Loucy (cell line): ENCODE results near the gene CCT3.

Experiments used
- H2AFZ ChIP-seq: fragments of 200-600 bp; sonication (generic); 2 replicates; pipeline ENCODE4 v1.6.0; 2016; ENCODE audit warnings: antibody characterized with exemption, mild to moderate bottlenecking, low read length, moderate library complexity
- H3F3A ChIP-seq: fragments of 200-600 bp; 2 replicates; pipeline ENCODE4 v1.6.0; 2016; ENCODE audit warnings: antibody characterized with exemption, low read depth, mild to moderate bottlenecking
- H3K27me3 ChIP-seq: fragments of 200-600 bp; sonication (generic); 2 replicates; pipeline ENCODE4 v1.6.1; 2014; ENCODE audit warnings: low read length, mild to moderate bottlenecking; ENCODE audit not compliant: insufficient read depth, poor library complexity, severe bottlenecking
- H3K36me3 ChIP-seq: fragments of 200-600 bp; sonication (generic); 2 replicates; pipeline ENCODE4 v1.6.1; 2016; ENCODE audit warnings: low read length; ENCODE audit not compliant: insufficient read depth
- H3K4me1 ChIP-seq: fragments of 200-600 bp; sonication (generic); 2 replicates; pipeline ENCODE4 v1.5.1; 2014; ENCODE audit warnings: low read length, mild to moderate bottlenecking; ENCODE audit not compliant: insufficient read depth, poor library complexity, severe bottlenecking
- H3K4me2 ChIP-seq: fragments of 200-600 bp; sonication (generic); 2 replicates; pipeline ENCODE4 v1.6.0; 2014; ENCODE audit warnings: antibody characterized with exemption, low read length, low read depth, mild to moderate bottlenecking; ENCODE audit not compliant: poor library complexity, severe bottlenecking
- H3K4me3 ChIP-seq: fragments of 200-600 bp; sonication (generic); 2 replicates; pipeline ENCODE4 v1.5.1; 2014; ENCODE audit warnings: low read length, mild to moderate bottlenecking, mixed read lengths; ENCODE audit not compliant: poor library complexity, severe bottlenecking
- H3K79me2 ChIP-seq: fragments of 200-600 bp; sonication (generic); 2 replicates; pipeline ENCODE4 v1.6.1; 2014; ENCODE audit warnings: low read length; ENCODE audit not compliant: insufficient read depth
- H3K9ac ChIP-seq: fragments of 200-600 bp; sonication (generic); 2 replicates; pipeline ENCODE4 v1.6.0; 2014; ENCODE audit warnings: mild to moderate bottlenecking, low read depth, low read length, moderate library complexity; ENCODE audit not compliant: poor library complexity, severe bottlenecking
- H3K9me2 ChIP-seq: fragments of 200-600 bp; sonication (generic); replicated peaks from 2 replicates; pipeline ENCODE4 v1.6.1; 2016; ENCODE audit warnings: low read depth, low read length, mixed read lengths
- H3K9me3 ChIP-seq: fragments of 200-600 bp; sonication (generic); 2 replicates; pipeline ENCODE4 v1.6.1; 2014; ENCODE audit warnings: mild to moderate bottlenecking, antibody characterized with exemption, low read length, low read depth; ENCODE audit not compliant: insufficient read depth
- H4K20me1 ChIP-seq: fragments of 200-600 bp; sonication (generic); 2 replicates; pipeline ENCODE4 v1.6.0; 2014; ENCODE audit warnings: antibody characterized with exemption, low read length, mild to moderate bottlenecking; ENCODE audit not compliant: insufficient read depth, poor library complexity, severe bottlenecking
- CTCF ChIP-seq: fragments of 200-600 bp; sonication (generic); conservative IDR thresholded peaks from 2 replicates; pipeline ENCODE4 v1.5.1; 2014; ENCODE audit warnings: mild to moderate bottlenecking, antibody characterized with exemption, low read length
- EZH2phosphoT487 ChIP-seq: fragments of 200-600 bp; IDR thresholded peaks from 2 replicates; pipeline ENCODE4 v1.6.1; 2018; ENCODE audit warnings: antibody characterized with exemption, mild to moderate bottlenecking, moderate library complexity, borderline replicate concordance

Gene CCT3

GRCh38 chr1:156342166-156342955 is 4.3 kb upstream of the CCT3 start:
- Histone ChIP-seq H3K36me3 (no peaks in the 10 kb centered on the region), H3K4me3 (no peak overlapping the region), H3K79me2 (peaks cover 7% of the 10 kb centered on the region), H3K4me2 (no peak overlapping the region), H4K20me1 (peaks cover 4% of the 10 kb centered on the region), H3K9me3 (no peaks in the 10 kb centered on the region), H3F3A (no peaks in the 10 kb centered on the region), H3K9ac (no peak overlapping the region), H3K27me3 (no peaks in the 10 kb centered on the region), H3K4me1 (no peaks in the 10 kb centered on the region), H2AFZ (no peak overlapping the region), H3K9me2 (no peaks in the 10 kb centered on the region)
- no peak for TF ChIP-seq EZH2phosphoT487
- no peak for TF ChIP-seq CTCF

- TF ChIP-seq CTCF = no peak
- TF ChIP-seq EZH2phosphoT487 = no peak
Observed at GRCh38 chr1:156337888-156338179, 258 bp downstream of the CCT3 start.

GRCh38 chr1:156337052-156337887 is 822 bp downstream of the CCT3 start:
- TF ChIP-seq EZH2phosphoT487 = no peak
- no peak for TF ChIP-seq CTCF
- Histone ChIP-seq H3K4me1 (peaks cover 24% of the 10 kb centered on the region), H3K27me3 (no peaks in the 10 kb centered on the region), H3F3A (no peaks in the 10 kb centered on the region), H4K20me1 (peaks cover 45% of the 10 kb centered on the region), H3K9me3 (no peaks in the 10 kb centered on the region), H3K36me3 (peaks cover 30% of the 10 kb centered on the region; the same call in 1 of the 2 replicates), H3K79me2 (peaks cover 53% of the 10 kb centered on the region), H3K4me3 (peak overlapping the region; percentile 96), H3K9ac (peak overlapping the region; percentile 91), H3K4me2 (peak overlapping the region; percentile 82), H3K9me2 (no peaks in the 10 kb centered on the region), H2AFZ (peak overlapping the region; percentile 77)

More at GRCh38 chr1:156337888-156338179, 258 bp downstream of the CCT3 start:
- Histone ChIP-seq H3K27me3 (no peaks in the 10 kb centered on the region), H2AFZ (peak overlapping the region; percentile 77), H3K36me3 (peaks cover 24% of the 10 kb centered on the region; the same call in 1 of the 2 replicates), H3K79me2 (peaks cover 49% of the 10 kb centered on the region), H3K4me3 (peak overlapping the region; percentile 96), H3K4me2 (peak overlapping the region; percentile 82), H3K9ac (peak overlapping the region; percentile 91), H3K9me3 (no peaks in the 10 kb centered on the region), H3F3A (no peaks in the 10 kb centered on the region), H3K4me1 (peaks cover 24% of the 10 kb centered on the region), H4K20me1 (peaks cover 45% of the 10 kb centered on the region), H3K9me2 (no peaks in the 10 kb centered on the region)
